GM13977 (cell line): ENCODE results near the gene CCDC12.
A peak's percentile ranks its signal among the peaks of the same experiment; 100 is the strongest.

Experiments used
- DNase-seq: peaks from one replicate; pipeline ENCODE4 v3.0.0; 2012; ENCODE audit warnings: low spot score
- in situ Hi-C: fragments of 300-500 bp; cut with MboI; formaldehyde crosslinking; loops from one replicate; pipeline ENCODE4 v1.12.0; 2022; ENCODE audit warnings: low sequenced_read_pairs, low pct_unique_long_range_greater_than_20kb, mixed read lengths, inconsistent platforms; ENCODE audit not compliant: unreplicated experiment
- TF ChIP-seq, protein P1 (sequence below): IDR thresholded peaks from 2 replicates; pipeline ENCODE4 v1.5.1; 2012; ENCODE audit warnings: mild to moderate bottlenecking, control low read depth; ENCODE audit not compliant: insufficient read depth; ENCODE audit errors: extremely low read depth, missing control alignments

Gene CCDC12

DNA sequence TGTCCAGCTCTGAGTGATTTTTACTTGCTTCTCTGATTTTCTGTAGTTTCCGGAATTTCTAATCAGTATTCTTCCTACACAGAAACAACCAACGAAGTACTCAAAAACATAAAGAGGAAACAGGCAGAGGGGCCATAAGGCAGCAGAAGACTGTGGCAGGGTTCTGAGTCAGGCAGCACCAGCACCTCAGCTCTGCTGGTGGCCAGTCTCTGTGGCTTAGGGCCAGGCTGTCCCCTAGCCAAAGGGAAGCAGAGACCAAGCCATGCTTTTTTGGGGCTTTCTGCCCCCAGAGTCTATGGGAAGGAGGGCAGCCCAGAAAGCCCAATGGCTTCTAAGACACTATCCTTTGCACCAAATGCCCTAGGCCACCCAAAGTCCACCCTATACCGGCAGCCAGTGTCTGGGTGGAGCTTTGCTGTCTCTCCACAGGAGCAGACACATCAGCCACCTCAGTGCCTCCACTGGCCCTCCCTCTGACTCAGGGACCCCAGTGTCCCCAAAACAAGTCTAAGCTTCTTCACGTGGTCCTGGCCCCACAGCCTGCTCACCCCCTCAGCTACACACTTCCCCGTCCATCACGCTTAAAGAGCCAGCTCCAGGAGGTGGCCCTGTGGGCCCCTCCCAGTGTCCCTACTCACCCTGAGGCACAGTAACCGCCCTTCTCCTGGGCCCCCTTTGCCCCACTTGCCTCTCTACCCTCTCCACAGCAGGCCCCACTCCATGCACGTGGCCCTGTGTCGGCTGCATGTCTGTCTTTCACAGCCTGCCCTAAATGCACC lies 46.2 kb downstream of the CCDC12 start:
- DNase-seq = no peak
- TF ChIP-seq, protein P1, sequence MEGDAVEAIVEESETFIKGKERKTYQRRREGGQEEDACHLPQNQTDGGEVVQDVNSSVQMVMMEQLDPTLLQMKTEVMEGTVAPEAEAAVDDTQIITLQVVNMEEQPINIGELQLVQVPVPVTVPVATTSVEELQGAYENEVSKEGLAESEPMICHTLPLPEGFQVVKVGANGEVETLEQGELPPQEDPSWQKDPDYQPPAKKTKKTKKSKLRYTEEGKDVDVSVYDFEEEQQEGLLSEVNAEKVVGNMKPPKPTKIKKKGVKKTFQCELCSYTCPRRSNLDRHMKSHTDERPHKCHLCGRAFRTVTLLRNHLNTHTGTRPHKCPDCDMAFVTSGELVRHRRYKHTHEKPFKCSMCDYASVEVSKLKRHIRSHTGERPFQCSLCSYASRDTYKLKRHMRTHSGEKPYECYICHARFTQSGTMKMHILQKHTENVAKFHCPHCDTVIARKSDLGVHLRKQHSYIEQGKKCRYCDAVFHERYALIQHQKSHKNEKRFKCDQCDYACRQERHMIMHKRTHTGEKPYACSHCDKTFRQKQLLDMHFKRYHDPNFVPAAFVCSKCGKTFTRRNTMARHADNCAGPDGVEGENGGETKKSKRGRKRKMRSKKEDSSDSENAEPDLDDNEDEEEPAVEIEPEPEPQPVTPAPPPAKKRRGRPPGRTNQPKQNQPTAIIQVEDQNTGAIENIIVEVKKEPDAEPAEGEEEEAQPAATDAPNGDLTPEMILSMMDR = no peak
- in situ Hi-C loops = no loop called here

DNA sequence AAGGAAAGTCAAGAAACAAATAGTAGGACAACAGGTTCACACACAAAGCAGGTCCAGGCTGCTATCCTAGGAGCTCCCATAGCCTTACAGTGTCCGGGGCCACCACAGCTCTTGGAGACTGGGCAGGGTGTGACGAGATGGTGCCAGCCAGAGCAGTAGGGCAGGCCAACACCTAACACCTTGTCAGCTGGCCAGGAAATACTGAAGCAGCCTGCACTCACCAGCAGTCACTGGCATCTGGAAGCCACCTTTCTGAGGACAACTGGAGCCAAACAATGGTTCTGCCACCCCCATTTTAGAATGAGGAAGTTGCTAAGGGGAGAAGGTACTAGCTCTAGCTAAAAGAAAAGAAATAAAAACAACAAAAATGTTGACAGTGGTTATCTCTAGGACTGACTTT lies 47.2 kb downstream of the CCDC12 start:
- in situ Hi-C loops = no loop called here
- TF ChIP-seq, protein P1 = no peak
- no peak for DNase-seq

DNA sequence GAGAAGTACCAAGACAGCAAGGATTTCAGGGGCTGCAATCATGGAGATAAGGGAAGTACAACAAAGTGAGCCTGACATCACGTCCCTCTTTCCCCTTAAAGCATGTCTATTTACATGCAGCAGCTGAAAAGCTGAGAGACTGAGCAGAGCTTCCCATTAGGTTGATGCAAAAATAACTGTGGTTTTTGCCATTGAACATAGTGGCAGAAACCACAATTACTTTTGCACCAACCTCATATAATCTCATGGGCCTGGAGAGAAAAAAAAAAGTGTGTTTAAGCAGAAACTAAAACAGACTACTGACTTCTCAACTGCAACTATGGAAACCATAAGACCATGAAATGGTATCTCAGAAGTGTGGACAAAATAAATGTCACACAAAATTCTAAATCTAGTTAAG lies 48.3 kb downstream of the CCDC12 start:
- in situ Hi-C loops = no loop called here
- TF ChIP-seq, protein P1 = no peak
- DNase-seq = no peak

DNA sequence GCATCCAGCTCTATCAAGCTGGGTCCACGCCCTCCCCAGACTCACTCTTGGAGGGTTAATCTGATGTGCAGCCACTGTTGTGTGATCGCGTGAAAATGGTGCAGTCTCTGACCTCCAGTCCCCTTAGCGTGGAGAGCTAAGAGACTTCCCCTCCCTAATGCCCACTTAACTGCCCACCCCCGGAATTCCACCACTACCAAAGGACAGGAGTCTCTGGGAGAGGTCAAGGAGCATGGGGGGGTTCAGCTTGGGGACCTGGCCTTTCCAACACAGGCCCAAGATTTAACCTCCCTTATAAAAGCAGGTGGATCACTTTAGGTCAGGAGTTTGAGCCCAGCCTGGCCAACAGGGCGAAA lies 48.8 kb downstream of the CCDC12 start:
- DNase-seq = no peak
- TF ChIP-seq, protein P1 = no peak
- in situ Hi-C loops = no loop called here

DNA sequence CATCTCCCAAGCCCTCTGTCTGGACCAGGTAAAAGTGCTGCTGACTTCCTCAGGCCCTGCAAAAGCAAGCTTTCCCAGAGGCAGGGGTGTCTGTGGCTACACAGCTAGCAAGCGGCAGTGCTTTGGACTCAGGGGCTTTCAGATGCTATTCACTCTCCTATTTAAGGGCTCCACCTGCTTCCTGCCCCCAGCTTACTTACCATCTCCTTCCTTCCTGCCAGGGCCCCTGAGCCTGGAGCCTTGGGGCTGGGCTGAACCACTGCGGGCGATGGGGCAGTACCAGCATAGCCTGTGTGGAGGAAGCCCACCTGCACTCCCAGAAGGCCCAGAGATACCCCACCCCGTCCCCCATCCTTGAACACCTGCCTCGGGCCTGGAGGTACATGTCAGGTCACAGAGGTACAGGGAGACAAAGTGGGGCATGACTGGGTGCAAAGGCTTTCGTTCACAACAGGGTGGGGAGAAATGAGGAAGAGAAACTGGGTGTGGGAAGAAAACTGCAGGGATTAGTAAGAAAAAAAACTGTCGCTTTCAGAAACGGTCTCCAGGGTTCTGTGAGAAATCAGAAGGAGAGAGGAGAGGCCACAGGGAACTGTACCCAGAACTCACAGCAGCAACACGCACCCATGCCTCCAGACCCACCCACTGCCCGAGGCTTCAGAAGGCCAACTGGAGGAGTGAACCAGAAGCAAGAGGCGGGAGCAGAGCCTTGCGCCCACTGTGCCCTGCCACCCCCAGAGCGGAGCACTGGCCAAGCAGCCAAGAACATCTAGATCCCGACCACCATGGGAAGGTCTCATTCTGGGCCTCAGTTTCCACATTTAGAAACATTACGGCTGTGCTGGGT lies 49.5 kb downstream of the CCDC12 start:
- in situ Hi-C loops = no loop called here
- TF ChIP-seq, protein P1 = no peak
- DNase-seq = peak; percentile 86

DNA sequence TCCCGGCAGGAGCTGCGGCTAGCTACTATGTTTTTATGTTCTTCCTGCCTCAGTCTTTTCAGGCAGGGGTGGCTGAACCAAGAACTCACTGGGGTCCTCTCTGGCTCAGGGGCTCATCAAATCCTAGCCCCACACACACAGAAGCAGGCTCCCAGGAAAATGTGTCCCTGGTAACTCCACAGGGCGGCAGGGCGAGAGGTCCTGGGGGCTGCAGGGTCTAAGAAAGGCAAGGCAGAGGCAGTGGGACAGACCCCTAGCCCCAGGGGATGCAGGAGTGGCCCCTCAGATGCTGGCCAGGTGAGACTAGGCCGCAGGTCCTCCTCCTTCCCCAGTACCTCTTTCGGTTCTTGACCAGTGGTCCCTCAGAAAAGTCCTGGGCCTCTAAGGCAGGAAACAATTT lies 50.1 kb downstream of the CCDC12 start:
- in situ Hi-C loops = no loop called here
- TF ChIP-seq, protein P1 = no peak

More for the DNA sequence above, 50.1 kb downstream of the CCDC12 start:
- no peak for DNase-seq
